ENCODE data around the gene ASMT.
A peak's percentile ranks its signal among the peaks of the same experiment; 100 is the strongest.
"Not testable (repeated sequence)": the region's sequence is repeated elsewhere in the genome, so short reads cannot be mapped to it uniquely, and the experiment has no call there.

ASMT gene

DNA sequence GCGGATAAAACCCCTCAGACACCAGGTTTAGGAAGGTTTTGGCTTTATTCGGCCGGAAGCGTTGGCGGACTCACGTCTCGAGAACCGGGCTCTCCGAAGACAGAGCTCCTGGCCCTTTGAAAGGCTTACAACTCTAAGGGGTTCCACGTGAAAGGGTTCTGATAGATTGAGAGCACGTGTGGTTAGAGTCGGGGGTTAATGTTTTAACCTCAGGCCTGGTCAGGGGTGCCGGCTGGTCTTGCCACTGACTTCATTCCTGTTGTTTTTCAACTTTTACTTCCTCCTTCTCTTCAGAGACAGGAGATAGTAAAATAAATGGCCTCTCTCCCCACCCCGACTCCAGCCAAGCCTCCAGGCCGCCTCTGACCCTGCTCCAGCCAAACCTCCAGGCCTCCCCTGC is 4.7 kb upstream of the ASMT start:
- no peak overlapping the region for H3K4me3 ChIP-seq (ENCODE audit: low read depth, low read length)
- no peaks in the 10 kb centered on the region for H3K9me3 ChIP-seq (ENCODE audit: severe bottlenecking)
- no peak overlapping the region; the same call in 1 of the 2 replicates for H3K27ac ChIP-seq
- TF ChIP-seq, protein P1, sequence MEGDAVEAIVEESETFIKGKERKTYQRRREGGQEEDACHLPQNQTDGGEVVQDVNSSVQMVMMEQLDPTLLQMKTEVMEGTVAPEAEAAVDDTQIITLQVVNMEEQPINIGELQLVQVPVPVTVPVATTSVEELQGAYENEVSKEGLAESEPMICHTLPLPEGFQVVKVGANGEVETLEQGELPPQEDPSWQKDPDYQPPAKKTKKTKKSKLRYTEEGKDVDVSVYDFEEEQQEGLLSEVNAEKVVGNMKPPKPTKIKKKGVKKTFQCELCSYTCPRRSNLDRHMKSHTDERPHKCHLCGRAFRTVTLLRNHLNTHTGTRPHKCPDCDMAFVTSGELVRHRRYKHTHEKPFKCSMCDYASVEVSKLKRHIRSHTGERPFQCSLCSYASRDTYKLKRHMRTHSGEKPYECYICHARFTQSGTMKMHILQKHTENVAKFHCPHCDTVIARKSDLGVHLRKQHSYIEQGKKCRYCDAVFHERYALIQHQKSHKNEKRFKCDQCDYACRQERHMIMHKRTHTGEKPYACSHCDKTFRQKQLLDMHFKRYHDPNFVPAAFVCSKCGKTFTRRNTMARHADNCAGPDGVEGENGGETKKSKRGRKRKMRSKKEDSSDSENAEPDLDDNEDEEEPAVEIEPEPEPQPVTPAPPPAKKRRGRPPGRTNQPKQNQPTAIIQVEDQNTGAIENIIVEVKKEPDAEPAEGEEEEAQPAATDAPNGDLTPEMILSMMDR (IDR thresholded peaks at IDR 0.05; ENCODE audit: low read depth, low read length): no peak
- H3K27me3 ChIP-seq (ENCODE audit: insufficient read depth, low read depth, severe bottlenecking): no peaks in the 10 kb centered on the region
- no peaks in the 10 kb centered on the region; the same call in 1 of the 2 replicates for H3K36me3 ChIP-seq
- no peak for DNase-seq

DNA sequence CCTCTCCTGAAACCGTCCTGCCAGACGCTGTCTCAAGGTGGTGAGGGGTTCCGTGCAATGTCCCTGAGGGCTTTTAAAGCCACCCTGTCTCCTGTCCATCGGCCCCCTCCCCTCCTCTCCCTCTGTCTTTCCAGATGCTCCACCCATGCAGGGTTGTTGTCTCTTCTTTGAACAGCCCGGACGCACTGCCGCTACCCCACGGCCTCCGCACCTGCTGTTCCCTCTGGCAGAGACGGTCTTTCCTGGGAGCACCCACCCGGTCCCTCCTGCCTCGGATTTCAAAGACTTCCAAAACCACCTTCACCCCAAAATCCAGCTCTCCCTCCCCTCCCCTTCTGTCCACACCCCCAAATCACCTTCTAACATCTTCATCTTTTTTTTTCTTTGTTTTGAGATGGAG is 4.1 kb upstream of the ASMT start:
- Histone ChIP-seq H3K36me3 (no peaks in the 10 kb centered on the region; the same call in 1 of the 2 replicates), H3K9me3 (ENCODE audit: severe bottlenecking) (no peaks in the 10 kb centered on the region), H3K27ac (no peak overlapping the region; the same call in 1 of the 2 replicates), H3K4me3 (ENCODE audit: low read depth, low read length) (no peak overlapping the region), H3K27me3 (ENCODE audit: insufficient read depth, low read depth, severe bottlenecking) (no peaks in the 10 kb centered on the region)
- TF ChIP-seq, protein P1 (IDR thresholded peaks at IDR 0.05; ENCODE audit: low read depth, low read length): no peak
- DNase-seq: no peak

GRCh38 chrX:1612641-1613286 is 2.1 kb upstream of the ASMT start:
- TF ChIP-seq, protein P1 (IDR thresholded peaks at IDR 0.05; ENCODE audit: low read depth, low read length): no peak
- H3K4me3 ChIP-seq (ENCODE audit: low read depth, low read length): no peak overlapping the region
- DNase-seq: peak; percentile 83

GRCh38 chrX:1618689-1619088 is 3.8 kb downstream of the ASMT start:
- peak; percentile 91 for DNase-seq
- TF ChIP-seq, protein P1 (IDR thresholded peaks at IDR 0.05; ENCODE audit: low read depth, low read length): no peak
- no peaks in the 10 kb centered on the region for H3K9me3 ChIP-seq (ENCODE audit: severe bottlenecking)
- no peaks in the 10 kb centered on the region for H3K27me3 ChIP-seq (ENCODE audit: insufficient read depth, low read depth, severe bottlenecking)
- H3K27ac ChIP-seq: peak overlapping the region; percentile 77
- H3K4me3 ChIP-seq (ENCODE audit: low read depth, low read length): no peak overlapping the region
- H3K36me3 ChIP-seq: peaks cover 27% of the 10 kb centered on the region

More at GRCh38 chrX:1612641-1613286, 2.1 kb upstream of the ASMT start:
- peak overlapping the region; percentile 82 for H3K27ac ChIP-seq
- no peaks in the 10 kb centered on the region; the same call in none of the 2 replicates for H3K36me3 ChIP-seq
- no peaks in the 10 kb centered on the region for H3K9me3 ChIP-seq (ENCODE audit: severe bottlenecking)
- H3K27me3 ChIP-seq (ENCODE audit: insufficient read depth, low read depth, severe bottlenecking): no peaks in the 10 kb centered on the region

DNA sequence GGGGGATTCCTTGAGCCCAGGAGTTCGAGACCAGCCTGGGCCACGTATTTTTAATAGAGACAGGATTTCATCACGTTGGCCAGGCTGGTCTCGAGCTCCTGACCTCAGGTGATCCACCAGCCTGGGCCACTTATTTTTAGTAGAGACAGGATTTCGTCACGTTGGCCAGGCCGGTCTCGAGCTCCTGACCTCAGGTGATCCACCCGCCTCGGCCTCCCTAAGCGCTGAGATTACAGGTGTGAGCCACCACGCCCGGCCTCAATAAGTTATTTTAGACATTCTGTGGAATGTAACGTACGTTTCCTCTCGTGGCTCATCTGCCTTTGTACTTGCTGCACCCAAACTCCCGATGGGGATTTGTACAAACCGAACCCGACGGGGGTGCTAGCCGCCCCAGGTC is 8.8 kb downstream of the ASMT start:
- Histone ChIP-seq H3K27ac (no peak overlapping the region), H3K4me3 (ENCODE audit: low read depth, low read length) (no peak overlapping the region), H3K27me3 (ENCODE audit: insufficient read depth, low read depth, severe bottlenecking) (no peaks in the 10 kb centered on the region), H3K36me3 (peaks cover 39% of the 10 kb centered on the region), H3K9me3 (ENCODE audit: severe bottlenecking) (no peaks in the 10 kb centered on the region)
- DNase-seq: no peak
- TF ChIP-seq, protein P1 (IDR thresholded peaks at IDR 0.05; ENCODE audit: low read depth, low read length): no peak

DNA sequence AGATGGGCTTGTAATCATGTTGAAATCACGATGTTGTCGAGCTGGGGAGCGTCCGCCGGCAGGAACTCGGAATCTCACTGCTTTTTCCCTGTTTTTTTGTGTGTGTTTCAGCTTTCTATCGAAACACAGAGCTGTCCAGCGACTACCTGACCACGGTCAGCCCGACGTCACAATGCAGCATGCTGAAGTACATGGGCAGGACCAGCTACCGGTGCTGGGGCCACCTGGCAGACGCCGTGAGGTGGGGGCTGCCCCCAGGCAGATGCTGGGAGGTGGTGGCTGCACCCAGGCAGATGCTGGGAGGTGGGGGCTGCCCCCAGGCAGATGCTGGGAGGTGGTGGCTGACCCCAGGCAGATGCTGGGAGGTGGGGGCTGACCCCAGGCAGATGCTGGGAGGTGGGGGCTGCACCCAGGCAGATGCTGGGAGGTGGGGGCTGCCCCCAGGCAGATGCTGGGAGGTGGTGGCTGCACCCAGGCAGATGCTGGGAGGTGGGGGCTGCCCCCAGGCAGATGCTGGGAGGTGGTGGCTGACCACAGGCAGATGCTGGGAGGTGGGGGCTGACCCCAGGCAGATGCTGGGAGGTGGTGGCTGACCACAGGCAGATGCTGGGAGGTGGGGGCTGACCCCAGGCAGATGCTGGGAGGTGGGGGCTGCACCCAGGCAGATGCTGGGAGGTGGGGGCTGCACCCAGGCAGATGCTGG is 9.4 kb downstream of the ASMT start:
- H3K9me3 ChIP-seq (ENCODE audit: severe bottlenecking); H3K27me3 ChIP-seq (ENCODE audit: insufficient read depth, low read depth, severe bottlenecking); H3K4me3 ChIP-seq (ENCODE audit: low read depth, low read length); DNase-seq; H3K27ac ChIP-seq: not testable (repeated sequence)
- peaks cover 45% of the 10 kb centered on the region for H3K36me3 ChIP-seq

- not testable (repeated sequence) for H3K9me3 ChIP-seq (ENCODE audit: severe bottlenecking); H3K4me3 ChIP-seq (ENCODE audit: low read depth, low read length); H3K27ac ChIP-seq; H3K27me3 ChIP-seq (ENCODE audit: insufficient read depth, low read depth, severe bottlenecking); DNase-seq
- H3K36me3 ChIP-seq: peaks cover 45% of the 10 kb centered on the region
Measured at GRCh38 chrX:1624861-1625215, 10.0 kb downstream of the ASMT start.

Measured in WERI-Rb-1 (cell line).